GM06990 (cell line): ENCODE data around the gene ADAM8.

ENCODE experiments used
- DNase-seq: peaks from one replicate; pipeline ENCODE4 v3.0.0-alpha.2; 2011; ENCODE audit not compliant: insufficient read length; ENCODE audit errors: extremely low read depth
- H3K27me3 ChIP-seq: replicated peaks from 2 replicates; pipeline ENCODE4 v1.6.0; 2011; ENCODE audit warnings: low read length; ENCODE audit not compliant: control insufficient read depth, insufficient read depth
- H3K36me3 ChIP-seq: 2 replicates; pipeline ENCODE4 v1.5.1; 2011; ENCODE audit warnings: low read length; ENCODE audit not compliant: control insufficient read depth, insufficient read depth
- H3K4me3 ChIP-seq: replicated peaks from 2 replicates; pipeline ENCODE4 v1.5.1; 2011; ENCODE audit warnings: low read depth, mild to moderate bottlenecking, control low read depth, low read length
- CTCF ChIP-seq: IDR thresholded peaks from 2 replicates; pipeline ENCODE4 v1.5.1; 2011; ENCODE audit warnings: low read length, control low read depth, mild to moderate bottlenecking, inconsistent platforms; ENCODE audit not compliant: insufficient read depth, poor library complexity, severe bottlenecking

Gene ADAM8

GRCh38 chr10:133217800-133218589 is 58.7 kb downstream of the ADAM8 start:
- H3K36me3 ChIP-seq, result no peaks in the 10 kb centered on the region
- TF ChIP-seq CTCF, result no peak
- no peak for DNase-seq
- no peaks in the 10 kb centered on the region for H3K27me3 ChIP-seq
- H3K4me3 ChIP-seq, result no peak overlapping the region

- H3K27me3 ChIP-seq, result no peaks in the 10 kb centered on the region
- H3K4me3 ChIP-seq, result no peak overlapping the region
- no peak for DNase-seq
- no peak for TF ChIP-seq CTCF
- no peaks in the 10 kb centered on the region for H3K36me3 ChIP-seq
Measured at GRCh38 chr10:133216776-133217175, 59.9 kb downstream of the ADAM8 start.

GRCh38 chr10:133215586-133215985 is 61.1 kb downstream of the ADAM8 start:
- DNase-seq, result no peak
- H3K27me3 ChIP-seq, result no peaks in the 10 kb centered on the region
- no peak for TF ChIP-seq CTCF

GRCh38 chr10:133214468-133215410 is 61.9 kb downstream of the ADAM8 start:
- TF ChIP-seq CTCF, result no peak
- no peak overlapping the region for H3K4me3 ChIP-seq
- no peaks in the 10 kb centered on the region for H3K27me3 ChIP-seq
- no peak for DNase-seq
- no peaks in the 10 kb centered on the region for H3K36me3 ChIP-seq

More at GRCh38 chr10:133215586-133215985, 61.1 kb downstream of the ADAM8 start:
- no peaks in the 10 kb centered on the region for H3K36me3 ChIP-seq
- no peak overlapping the region for H3K4me3 ChIP-seq

- no peak for DNase-seq
- Histone ChIP-seq H3K4me3 (no peak overlapping the region), H3K36me3 (no peaks in the 10 kb centered on the region), H3K27me3 (no peaks in the 10 kb centered on the region)
- no peak for TF ChIP-seq CTCF
Measured at GRCh38 chr10:133213641-133214467, 62.8 kb downstream of the ADAM8 start.
